ENCODE results near the gene CELSR1.

The CELSR1 gene

GRCh38 chr22:46534901-46535630 lies 2.4 kb downstream of the CELSR1 start:
- no peak for ATAC-seq

DNA sequence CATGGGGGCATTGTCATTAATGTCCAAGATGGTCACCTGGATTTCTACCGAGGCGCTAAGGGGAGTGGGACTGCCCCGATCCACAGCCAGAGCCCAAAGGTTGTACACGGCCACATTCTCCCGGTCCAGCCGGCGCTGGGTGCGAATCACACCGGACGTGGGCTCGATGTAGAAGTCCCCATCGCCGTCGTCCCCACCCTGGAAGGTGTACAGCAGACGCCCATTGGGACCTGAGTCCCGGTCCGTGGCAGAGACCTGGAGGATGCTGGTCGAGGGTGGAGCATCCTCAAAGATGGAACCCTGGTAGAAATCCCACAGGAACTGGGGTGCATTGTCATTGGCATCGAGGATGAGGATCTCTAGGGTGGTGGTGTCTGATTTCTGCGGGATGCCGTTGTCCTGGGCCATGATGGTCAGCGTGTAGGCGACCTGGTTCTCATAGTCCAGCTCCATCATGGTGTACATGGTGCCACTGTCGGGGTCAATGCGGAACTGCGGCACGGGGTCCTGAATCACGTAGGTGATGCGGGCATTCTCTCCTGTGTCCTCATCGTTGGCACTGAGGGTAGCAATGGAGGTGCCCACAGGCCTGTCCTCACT lies 3.1 kb downstream of the CELSR1 start:
- DNase-seq (no peak), ATAC-seq (no peak)
- Mint-ChIP-seq H3K36me3 (ENCODE audit: low read depth) (no peaks in the 10 kb centered on the region), H3K4me1 (peaks cover 10% of the 10 kb centered on the region), H3K27ac (no peak overlapping the region), H3K27me3 (peaks cover 26% of the 10 kb centered on the region), H3K9me3 (no peaks in the 10 kb centered on the region), H3K4me3 (no peak overlapping the region)

More at GRCh38 chr22:46534901-46535630, 2.4 kb downstream of the CELSR1 start:
- Mint-ChIP-seq H3K36me3 (ENCODE audit: low read depth) (no peaks in the 10 kb centered on the region), H3K9me3 (no peaks in the 10 kb centered on the region), H3K4me3 (no peak overlapping the region), H3K27ac (no peak overlapping the region), H3K4me1 (peaks cover 10% of the 10 kb centered on the region), H3K27me3 (peaks cover 31% of the 10 kb centered on the region)
- DNase-seq = no peak

DNA sequence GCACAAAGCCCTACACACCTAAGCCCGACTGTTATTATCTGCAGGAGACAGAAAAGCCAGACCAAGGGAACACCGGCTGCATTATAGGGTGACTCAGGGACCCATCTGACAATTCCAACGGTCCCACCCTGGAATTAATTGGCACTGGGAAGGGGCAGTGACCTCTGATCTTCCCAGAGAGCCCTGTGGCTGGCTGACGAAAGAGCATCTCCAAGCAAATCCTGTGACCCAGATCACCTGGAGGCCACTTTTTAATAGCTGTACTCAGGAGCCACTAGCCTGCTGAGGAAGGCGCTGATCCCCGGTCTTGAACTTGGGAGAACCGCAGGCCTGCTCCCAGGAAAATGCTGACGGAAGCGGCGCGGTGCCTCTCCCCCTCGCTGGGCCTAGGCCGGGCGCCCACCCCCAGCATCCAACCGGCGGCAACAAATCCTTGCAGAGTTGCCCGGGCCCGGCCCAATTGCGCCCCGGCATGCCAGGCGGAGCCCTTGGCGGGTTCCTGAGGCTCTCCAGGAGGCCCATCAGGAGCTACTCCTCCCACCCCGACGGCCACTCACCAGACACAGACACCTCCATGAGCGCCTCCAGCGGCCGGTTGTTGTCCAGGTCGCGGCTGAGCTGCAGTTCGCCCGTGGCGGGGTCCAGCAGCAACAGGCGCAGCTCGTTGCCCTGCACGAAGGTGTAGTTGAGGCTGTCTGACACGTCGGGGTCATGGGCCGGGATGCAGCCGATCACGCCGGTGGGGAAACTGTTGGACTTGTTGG lies 4.2 kb downstream of the CELSR1 start:
- ATAC-seq (no peak), DNase-seq (no peak)
- no peak overlapping the region for H3K4me3 Mint-ChIP-seq
- no peak overlapping the region for H3K27ac Mint-ChIP-seq
- peaks cover 3% of the 10 kb centered on the region for H3K4me1 Mint-ChIP-seq
- no peaks in the 10 kb centered on the region for H3K36me3 Mint-ChIP-seq (ENCODE audit: low read depth)
- H3K9me3 Mint-ChIP-seq = no peaks in the 10 kb centered on the region
- peaks cover 19% of the 10 kb centered on the region for H3K27me3 Mint-ChIP-seq

- no peak for ATAC-seq
- no peak overlapping the region for H3K27ac Mint-ChIP-seq
- no peaks in the 10 kb centered on the region for H3K9me3 Mint-ChIP-seq
- no peaks in the 10 kb centered on the region for H3K36me3 Mint-ChIP-seq (ENCODE audit: low read depth)
- no peak overlapping the region for H3K4me3 Mint-ChIP-seq
- H3K4me1 Mint-ChIP-seq = peaks cover 5% of the 10 kb centered on the region
- peaks cover 20% of the 10 kb centered on the region for H3K27me3 Mint-ChIP-seq
- DNase-seq = no peak
Measured at GRCh38 chr22:46532416-46532815, 5.0 kb downstream of the CELSR1 start.

GRCh38 chr22:46531581-46532175 lies 5.7 kb downstream of the CELSR1 start:
- Mint-ChIP-seq H3K27ac (no peak overlapping the region), H3K9me3 (no peaks in the 10 kb centered on the region), H3K27me3 (peaks cover 25% of the 10 kb centered on the region), H3K4me3 (no peak overlapping the region), H3K4me1 (peaks cover 5% of the 10 kb centered on the region), H3K36me3 (ENCODE audit: low read depth) (no peaks in the 10 kb centered on the region)
- DNase-seq = no peak
- ATAC-seq = no peak

- peaks cover 18% of the 10 kb centered on the region for H3K27me3 Mint-ChIP-seq
- no peaks in the 10 kb centered on the region for H3K9me3 Mint-ChIP-seq
- H3K4me3 Mint-ChIP-seq = no peak overlapping the region
- ATAC-seq (peak; percentile 65), DNase-seq (no peak)
- no peak overlapping the region for H3K27ac Mint-ChIP-seq
- H3K4me1 Mint-ChIP-seq = peaks cover 5% of the 10 kb centered on the region
- H3K36me3 Mint-ChIP-seq (ENCODE audit: low read depth) = no peaks in the 10 kb centered on the region
Measured at GRCh38 chr22:46528121-46528610, 9.3 kb downstream of the CELSR1 start.

GRCh38 chr22:46526244-46526839 lies 11.1 kb downstream of the CELSR1 start:
- DNase-seq = no peak
- Mint-ChIP-seq H3K4me1 (peaks cover 5% of the 10 kb centered on the region), H3K36me3 (ENCODE audit: low read depth) (no peaks in the 10 kb centered on the region), H3K27ac (no peak overlapping the region), H3K4me3 (no peak overlapping the region), H3K9me3 (no peaks in the 10 kb centered on the region), H3K27me3 (peaks cover 18% of the 10 kb centered on the region)
- no peak for ATAC-seq

- H3K4me3 Mint-ChIP-seq = no peak overlapping the region
- H3K4me1 Mint-ChIP-seq = peaks cover 5% of the 10 kb centered on the region
- H3K27ac Mint-ChIP-seq = no peak overlapping the region
- H3K27me3 Mint-ChIP-seq = peaks cover 18% of the 10 kb centered on the region
- H3K36me3 Mint-ChIP-seq (ENCODE audit: low read depth) = no peaks in the 10 kb centered on the region
- ATAC-seq (no peak), DNase-seq (no peak)
- no peaks in the 10 kb centered on the region for H3K9me3 Mint-ChIP-seq
Measured at GRCh38 chr22:46525389-46526243, 11.8 kb downstream of the CELSR1 start.

GRCh38 chr22:46524203-46524740 lies 13.1 kb downstream of the CELSR1 start:
- no peak for DNase-seq

GRCh38 chr22:46522797-46523196 lies 14.6 kb downstream of the CELSR1 start:
- no peaks in the 10 kb centered on the region for H3K4me1 Mint-ChIP-seq
- H3K9me3 Mint-ChIP-seq = no peaks in the 10 kb centered on the region
- DNase-seq = no peak
- no peak overlapping the region for H3K27ac Mint-ChIP-seq
- no peak overlapping the region for H3K4me3 Mint-ChIP-seq
- no peaks in the 10 kb centered on the region for H3K36me3 Mint-ChIP-seq (ENCODE audit: low read depth)
- peaks cover 13% of the 10 kb centered on the region for H3K27me3 Mint-ChIP-seq
- no peak for ATAC-seq

More at GRCh38 chr22:46524203-46524740, 13.1 kb downstream of the CELSR1 start:
- Mint-ChIP-seq H3K27ac (no peak overlapping the region), H3K4me1 (peaks cover 5% of the 10 kb centered on the region), H3K27me3 (peaks cover 18% of the 10 kb centered on the region), H3K4me3 (no peak overlapping the region), H3K9me3 (no peaks in the 10 kb centered on the region), H3K36me3 (ENCODE audit: low read depth) (no peaks in the 10 kb centered on the region)
- no peak for ATAC-seq

DNA sequence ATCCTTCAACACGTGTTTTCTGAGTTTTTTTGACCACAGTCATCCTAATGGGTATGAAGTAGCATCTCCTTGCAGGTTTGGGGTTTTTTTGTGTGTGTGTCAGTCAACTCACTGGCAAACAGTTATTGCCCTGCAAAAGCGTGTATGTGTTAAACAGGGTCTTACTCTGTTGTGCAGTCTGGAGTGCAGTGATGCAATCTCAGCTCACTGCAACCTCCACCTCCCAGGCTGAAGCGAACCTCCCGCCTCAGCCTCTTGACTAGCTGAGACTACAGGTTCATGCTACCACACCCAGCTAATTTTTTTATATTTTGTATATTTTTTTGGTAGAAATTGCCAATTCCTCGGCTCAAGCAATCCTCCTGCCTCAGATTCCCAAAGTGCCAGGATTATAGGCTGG lies 15.4 kb downstream of the CELSR1 start:
- Mint-ChIP-seq H3K36me3 (ENCODE audit: low read depth) (no peaks in the 10 kb centered on the region), H3K9me3 (no peaks in the 10 kb centered on the region)
- ATAC-seq = no peak

DNA sequence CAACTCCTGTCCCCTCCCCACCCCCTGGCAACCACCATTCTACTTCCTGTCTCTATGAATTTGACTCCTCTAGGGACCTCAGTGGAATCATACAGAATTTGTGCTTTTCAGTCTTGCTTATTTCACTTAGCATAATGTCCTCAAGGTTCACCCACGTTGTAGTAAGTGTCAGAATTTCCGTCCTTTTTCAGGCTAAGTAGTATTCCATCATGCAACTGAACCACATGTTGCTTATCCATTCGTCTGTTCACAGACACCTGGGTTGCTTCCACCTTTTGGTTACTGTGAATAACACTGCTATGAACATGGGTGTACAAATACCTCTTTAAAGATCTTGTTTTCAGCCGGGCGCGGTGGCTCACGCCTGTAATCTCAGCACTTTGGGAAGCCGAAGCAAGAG lies 16.5 kb downstream of the CELSR1 start:
- H3K4me3 Mint-ChIP-seq = no peak overlapping the region
- no peak for DNase-seq
- H3K36me3 Mint-ChIP-seq (ENCODE audit: low read depth) = no peaks in the 10 kb centered on the region
- peaks cover 3% of the 10 kb centered on the region for H3K4me1 Mint-ChIP-seq
- H3K27me3 Mint-ChIP-seq = peaks cover 2% of the 10 kb centered on the region
- H3K9me3 Mint-ChIP-seq = no peaks in the 10 kb centered on the region
- H3K27ac Mint-ChIP-seq = no peak overlapping the region
- no peak for ATAC-seq

More for the DNA sequence above, 15.4 kb downstream of the CELSR1 start:
- Mint-ChIP-seq H3K27me3 (peaks cover 10% of the 10 kb centered on the region), H3K4me3 (no peak overlapping the region), H3K27ac (no peak overlapping the region), H3K4me1 (peaks cover 3% of the 10 kb centered on the region)
- DNase-seq = no peak

GRCh38 chr22:46519377-46519776 lies 18.0 kb downstream of the CELSR1 start:
- H3K4me3 Mint-ChIP-seq = no peak overlapping the region
- no peak overlapping the region for H3K27ac Mint-ChIP-seq
- H3K4me1 Mint-ChIP-seq = peaks cover 3% of the 10 kb centered on the region
- peaks cover 2% of the 10 kb centered on the region for H3K27me3 Mint-ChIP-seq
- no peaks in the 10 kb centered on the region for H3K36me3 Mint-ChIP-seq (ENCODE audit: low read depth)
- H3K9me3 Mint-ChIP-seq = no peaks in the 10 kb centered on the region
- no peak for DNase-seq
- no peak for ATAC-seq

All from activated naive CD8-positive, alpha-beta T cell treated with anti-CD3 and anti-CD28 coated beads, Interleukin-2, amount 50 U/mL, for 24 hours (primary cell).